Neural progenitor cell (in vitro differentiated cells): ENCODE data around the gene XYLT1. TPM values are rescaled to one million over a fixed set of nuclear protein-coding genes. Genes with fewer than 3 reads are reported as not detected.

ENCODE experiments used
- DNase-seq: peaks from one replicate; pipeline ENCODE4 v3.0.0-alpha.2; 2016; ENCODE audit warnings: low spot score
- H2AFZ ChIP-seq: fragments of 200-600 bp; sonication (generic); replicated peaks from 2 replicates; pipeline ENCODE4 v1.6.1; 2016; ENCODE audit warnings: antibody characterized with exemption
- H3F3A ChIP-seq: fragments of 200-600 bp; sonication (generic); 2 replicates; pipeline ENCODE4 v1.6.1; 2016; ENCODE audit warnings: antibody characterized with exemption, low read depth
- H3K27ac ChIP-seq: fragments of 200-600 bp; sonication (generic); 2 replicates; pipeline ENCODE4 v1.5.1; 2016; ENCODE audit warnings: mild to moderate bottlenecking
- H3K27me3 ChIP-seq: fragments of 200-600 bp; sonication (generic); 2 replicates; pipeline ENCODE4 v1.6.1; 2016; ENCODE audit warnings: mild to moderate bottlenecking, moderate library complexity
- H3K36me3 ChIP-seq: fragments of 200-600 bp; sonication (generic); 2 replicates; pipeline ENCODE4 v1.5.1; 2016
- H3K4me1 ChIP-seq: fragments of 200-600 bp; sonication (generic); 2 replicates; pipeline ENCODE4 v1.6.1; 2016; ENCODE audit warnings: mixed run types
- H3K4me2 ChIP-seq: fragments of 200-600 bp; sonication (generic); 2 replicates; pipeline ENCODE4 v1.6.1; 2016
- H3K4me3 ChIP-seq: fragments of 200-600 bp; sonication (generic); 2 replicates; pipeline ENCODE4 v1.5.1; 2016
- H3K79me2 ChIP-seq: fragments of 200-600 bp; sonication (generic); 2 replicates; pipeline ENCODE4 v1.6.1; 2016; ENCODE audit warnings: low read depth
- H3K9ac ChIP-seq: fragments of 200-600 bp; sonication (generic); 2 replicates; pipeline ENCODE4 v1.6.1; 2016
- H3K9me3 ChIP-seq: fragments of 200-600 bp; sonication (generic); 2 replicates; pipeline ENCODE4 v1.5.1; 2016; ENCODE audit warnings: low read depth
- H4K20me1 ChIP-seq: fragments of 200-600 bp; sonication (generic); 2 replicates; pipeline ENCODE4 v1.6.1; 2016; ENCODE audit warnings: low read depth
- H3K27ac Mint-ChIP-seq: 3 replicates; pipeline ENCODE4 v1.8.0; 2021; ENCODE audit warnings: mixed read lengths
- H3K27me3 Mint-ChIP-seq: 2 replicates; pipeline ENCODE4 v1.8.0; 2022; ENCODE audit warnings: low read depth, mild to moderate bottlenecking, inconsistent platforms, moderate library complexity, mixed read lengths; ENCODE audit not compliant: insufficient read depth
- H3K36me3 Mint-ChIP-seq: 3 replicates; pipeline ENCODE4 v1.8.0; 2021; ENCODE audit warnings: mixed read lengths
- H3K4me1 Mint-ChIP-seq: 3 replicates; pipeline ENCODE4 v1.8.0; 2021; ENCODE audit warnings: mixed read lengths
- H3K4me3 Mint-ChIP-seq: 3 replicates; pipeline ENCODE4 v1.8.0; 2021; ENCODE audit warnings: mild to moderate bottlenecking, moderate library complexity, mixed read lengths
- H3K9me3 Mint-ChIP-seq: 3 replicates; pipeline ENCODE4 v1.8.0; 2020; ENCODE audit warnings: mixed read lengths
- EZH2 ChIP-seq: fragments of 200-600 bp; sonication (generic); IDR thresholded peaks from 2 replicates; pipeline ENCODE4 v1.6.1; 2017; ENCODE audit warnings: antibody characterized with exemption, mild to moderate bottlenecking, moderate library complexity
- EZH2phosphoT487 ChIP-seq: fragments of 200-600 bp; sonication (generic); IDR thresholded peaks from 2 replicates; pipeline ENCODE4 v1.6.1; 2017; ENCODE audit warnings: antibody characterized with exemption
- total RNA-seq: library from RNA; depleted of rRNA; stranded (reverse); fragments of >200 nt; gene quantifications from 2 replicates; pipeline ENCODE4 v1.2.3, GENCODE V29; 2015; ENCODE audit warnings: low replicate concordance
- TF ChIP-seq, protein P1 (sequence below): fragments of 200-600 bp; sonication (generic); IDR thresholded peaks from 2 replicates; pipeline ENCODE4 v1.5.1; 2017; ENCODE audit warnings: antibody characterized with exemption, mild to moderate bottlenecking

XYLT1 gene
- total RNA-seq, 1 donor from 2014 or later: 5.9 TPM

DNA sequence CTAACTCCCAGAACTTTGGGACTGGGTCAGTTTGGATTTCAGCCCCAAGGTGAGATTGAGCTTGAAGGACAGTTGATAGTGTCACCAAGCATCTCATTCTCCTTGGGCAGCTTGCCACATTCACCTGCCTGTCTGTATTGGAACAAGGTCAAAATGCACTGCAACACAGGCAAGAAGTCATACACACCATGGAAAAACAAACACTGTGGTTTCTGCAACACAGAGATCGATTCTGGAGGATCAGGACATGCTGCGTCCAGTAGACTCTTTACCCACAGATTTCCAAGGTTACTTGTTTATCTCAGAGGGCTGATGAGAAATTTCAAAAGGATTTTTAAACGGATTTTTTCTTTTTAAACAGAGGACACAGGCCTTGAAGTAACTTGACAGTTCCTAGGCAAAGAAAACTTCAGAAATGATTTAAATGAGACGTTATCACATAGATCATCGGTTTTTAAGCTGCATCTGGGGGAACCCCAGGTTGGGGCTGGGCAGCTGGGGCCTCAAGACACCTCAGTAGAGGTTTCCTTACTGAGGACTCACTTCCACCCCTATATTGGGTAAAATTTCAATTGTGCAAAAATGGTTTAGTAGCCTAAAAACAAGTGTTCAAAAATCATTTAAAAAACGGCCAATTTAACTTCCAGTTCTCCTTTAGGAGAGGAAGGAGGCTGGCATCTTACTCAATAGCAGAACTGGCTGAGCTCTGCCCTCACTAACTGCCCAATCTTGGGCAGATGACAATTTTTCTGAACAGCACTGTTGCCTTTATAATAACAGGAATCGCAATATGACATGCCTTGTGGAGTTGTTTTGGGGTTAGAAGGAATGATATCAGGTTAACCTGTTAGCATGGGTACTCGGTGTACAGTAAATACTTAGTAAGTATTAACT, 299.3 kb downstream of the XYLT1 start:
- H2AFZ ChIP-seq: no peak overlapping the region
- H3K9me3 ChIP-seq: no peaks in the 10 kb centered on the region
- no peaks in the 10 kb centered on the region for H3K36me3 ChIP-seq
- H3K27ac Mint-ChIP-seq: peak overlapping the region; percentile 61
- TF ChIP-seq EZH2phosphoT487: no peak
- TF ChIP-seq EZH2: no peak
- TF ChIP-seq, protein P1, sequence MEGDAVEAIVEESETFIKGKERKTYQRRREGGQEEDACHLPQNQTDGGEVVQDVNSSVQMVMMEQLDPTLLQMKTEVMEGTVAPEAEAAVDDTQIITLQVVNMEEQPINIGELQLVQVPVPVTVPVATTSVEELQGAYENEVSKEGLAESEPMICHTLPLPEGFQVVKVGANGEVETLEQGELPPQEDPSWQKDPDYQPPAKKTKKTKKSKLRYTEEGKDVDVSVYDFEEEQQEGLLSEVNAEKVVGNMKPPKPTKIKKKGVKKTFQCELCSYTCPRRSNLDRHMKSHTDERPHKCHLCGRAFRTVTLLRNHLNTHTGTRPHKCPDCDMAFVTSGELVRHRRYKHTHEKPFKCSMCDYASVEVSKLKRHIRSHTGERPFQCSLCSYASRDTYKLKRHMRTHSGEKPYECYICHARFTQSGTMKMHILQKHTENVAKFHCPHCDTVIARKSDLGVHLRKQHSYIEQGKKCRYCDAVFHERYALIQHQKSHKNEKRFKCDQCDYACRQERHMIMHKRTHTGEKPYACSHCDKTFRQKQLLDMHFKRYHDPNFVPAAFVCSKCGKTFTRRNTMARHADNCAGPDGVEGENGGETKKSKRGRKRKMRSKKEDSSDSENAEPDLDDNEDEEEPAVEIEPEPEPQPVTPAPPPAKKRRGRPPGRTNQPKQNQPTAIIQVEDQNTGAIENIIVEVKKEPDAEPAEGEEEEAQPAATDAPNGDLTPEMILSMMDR: no peak
- H3K4me1 ChIP-seq: peaks cover 9% of the 10 kb centered on the region
- no peaks in the 10 kb centered on the region for H3F3A ChIP-seq
- no peak overlapping the region for H3K4me2 ChIP-seq
- H3K27me3 ChIP-seq: no peaks in the 10 kb centered on the region
- peaks cover 18% of the 10 kb centered on the region for H3K36me3 Mint-ChIP-seq
- no peak overlapping the region for H3K27ac ChIP-seq
- H4K20me1 ChIP-seq: no peaks in the 10 kb centered on the region
- no peaks in the 10 kb centered on the region for H3K79me2 ChIP-seq
- no peaks in the 10 kb centered on the region for H3K9me3 Mint-ChIP-seq
- DNase-seq: no peak
- H3K9ac ChIP-seq: no peak overlapping the region
- peaks cover 8% of the 10 kb centered on the region for H3K4me1 Mint-ChIP-seq
- H3K4me3 Mint-ChIP-seq: no peak overlapping the region
- H3K4me3 ChIP-seq: no peak overlapping the region
- peaks cover 4% of the 10 kb centered on the region for H3K27me3 Mint-ChIP-seq

DNA sequence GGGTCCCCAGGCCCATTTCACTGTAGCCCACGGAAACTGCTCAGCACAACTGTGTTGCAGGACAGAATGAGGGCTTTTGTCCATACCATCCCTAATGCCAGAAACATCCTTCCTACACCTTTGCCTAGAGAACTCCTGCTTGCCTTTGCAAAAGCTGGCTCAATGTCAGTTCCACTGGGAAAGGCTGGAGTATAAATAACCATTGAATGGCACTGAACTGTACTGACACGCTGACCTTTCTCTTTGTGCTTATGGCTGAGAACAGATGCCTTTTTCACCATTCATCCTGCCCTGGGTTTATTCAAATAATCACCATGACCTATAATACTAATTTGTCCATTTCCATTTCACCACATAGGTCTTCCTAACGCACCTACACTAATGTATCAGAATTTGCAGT, 300.3 kb downstream of the XYLT1 start:
- Histone ChIP-seq H2AFZ (no peak overlapping the region), H3K4me2 (no peak overlapping the region), H4K20me1 (no peaks in the 10 kb centered on the region), H3F3A (no peaks in the 10 kb centered on the region), H3K27ac (no peak overlapping the region), H3K9ac (no peak overlapping the region), H3K4me3 (no peak overlapping the region), H3K27me3 (no peaks in the 10 kb centered on the region), H3K36me3 (no peaks in the 10 kb centered on the region), H3K79me2 (no peaks in the 10 kb centered on the region), H3K9me3 (no peaks in the 10 kb centered on the region), H3K4me1 (peaks cover 6% of the 10 kb centered on the region)
- peaks cover 22% of the 10 kb centered on the region for H3K36me3 Mint-ChIP-seq
- no peak overlapping the region for H3K27ac Mint-ChIP-seq
- H3K4me1 Mint-ChIP-seq: peaks cover 8% of the 10 kb centered on the region
- no peaks in the 10 kb centered on the region for H3K9me3 Mint-ChIP-seq
- no peak for DNase-seq
- no peak overlapping the region for H3K4me3 Mint-ChIP-seq
- peaks cover 4% of the 10 kb centered on the region for H3K27me3 Mint-ChIP-seq
- TF ChIP-seq EZH2phosphoT487 (no peak), EZH2 (no peak)
- TF ChIP-seq, protein P1: no peak

DNA sequence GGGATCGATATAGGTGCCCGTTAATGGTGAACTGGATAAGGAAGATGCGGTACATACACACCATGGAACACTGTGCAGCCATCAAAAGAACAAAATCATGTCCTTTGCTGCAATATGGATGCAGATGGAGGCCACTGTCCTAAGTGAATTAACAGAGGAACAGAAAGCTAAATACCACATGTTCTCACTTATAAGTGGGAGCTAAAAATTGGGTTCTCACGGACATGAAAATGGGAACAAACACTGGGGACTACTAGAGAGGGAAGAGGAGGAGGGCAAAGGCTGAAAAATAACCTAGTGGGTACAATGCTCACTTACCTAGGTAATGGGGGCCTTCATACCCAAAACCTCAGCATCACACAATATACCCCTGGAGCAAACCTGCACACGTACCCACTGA, 302.6 kb downstream of the XYLT1 start:
- no peak for TF ChIP-seq EZH2
- TF ChIP-seq EZH2phosphoT487: no peak
- TF ChIP-seq, protein P1: no peak
- Mint-ChIP-seq H3K4me1 (peaks cover 8% of the 10 kb centered on the region), H3K27me3 (peaks cover 4% of the 10 kb centered on the region), H3K4me3 (no peak overlapping the region), H3K27ac (no peak overlapping the region), H3K36me3 (peaks cover 15% of the 10 kb centered on the region), H3K9me3 (no peaks in the 10 kb centered on the region)
- Histone ChIP-seq H3K4me2 (no peak overlapping the region), H3K4me3 (no peak overlapping the region), H3K4me1 (peaks cover 8% of the 10 kb centered on the region), H2AFZ (no peak overlapping the region), H3K36me3 (no peaks in the 10 kb centered on the region), H3K27ac (no peak overlapping the region), H4K20me1 (no peaks in the 10 kb centered on the region), H3F3A (no peaks in the 10 kb centered on the region), H3K9me3 (no peaks in the 10 kb centered on the region), H3K9ac (no peak overlapping the region), H3K27me3 (no peaks in the 10 kb centered on the region), H3K79me2 (no peaks in the 10 kb centered on the region)
- DNase-seq: no peak
